Activated T-helper 2 cell treated with anti-CD3 and anti-CD28 coated beads, Interferon-gamma antibody, Interleukin-2, Interleukin-4, amounts not matched to agents 10 μg/mL and 5 μg/mL and 100 μg/mL, durations not matched to agents 14 hours and 24 hours and 36 hours (primary cell): ENCODE measurements around the gene KCNB1. TPM values are rescaled to one million over a fixed set of nuclear protein-coding genes. Genes with fewer than 3 reads are reported as not detected.

Experiments used
- DNase-seq: peaks from one replicate; pipeline ENCODE4 v3.0.0; 2021; ENCODE audit warnings: low spot score
- H3K27ac Mint-ChIP-seq: one replicate; pipeline ENCODE4 v1.8.0; 2021; ENCODE audit warnings: mixed read lengths
- H3K27me3 Mint-ChIP-seq: one replicate; pipeline ENCODE4 v1.8.0; 2021; ENCODE audit warnings: low read depth, mixed read lengths
- H3K36me3 Mint-ChIP-seq: one replicate; pipeline ENCODE4 v1.8.0; 2021; ENCODE audit warnings: low read depth, mixed read lengths
- H3K4me1 Mint-ChIP-seq: one replicate; pipeline ENCODE4 v1.8.0; 2021; ENCODE audit warnings: low read depth, mixed read lengths
- H3K4me3 Mint-ChIP-seq: one replicate; pipeline ENCODE4 v1.8.0; 2021; ENCODE audit warnings: low read depth, mild to moderate bottlenecking, moderate library complexity, mixed read lengths
- H3K9me3 Mint-ChIP-seq: one replicate; pipeline ENCODE4 v1.8.0; 2021; ENCODE audit warnings: mixed read lengths
- intact Hi-C: fragments of 100-400 bp; cut with micrococcal nuclease; formaldehyde crosslinking; loops from one replicate; pipeline ENCODE4 v1.15.1; 2023
- total RNA-seq: library from RNA; stranded (reverse); gene quantifications from 2 replicates; pipeline ENCODE4 v1.2.3, GENCODE V29; 2022

KCNB1 gene
- total RNA-seq, 1 donor from 2014 or later, result 0.05 TPM

DNA sequence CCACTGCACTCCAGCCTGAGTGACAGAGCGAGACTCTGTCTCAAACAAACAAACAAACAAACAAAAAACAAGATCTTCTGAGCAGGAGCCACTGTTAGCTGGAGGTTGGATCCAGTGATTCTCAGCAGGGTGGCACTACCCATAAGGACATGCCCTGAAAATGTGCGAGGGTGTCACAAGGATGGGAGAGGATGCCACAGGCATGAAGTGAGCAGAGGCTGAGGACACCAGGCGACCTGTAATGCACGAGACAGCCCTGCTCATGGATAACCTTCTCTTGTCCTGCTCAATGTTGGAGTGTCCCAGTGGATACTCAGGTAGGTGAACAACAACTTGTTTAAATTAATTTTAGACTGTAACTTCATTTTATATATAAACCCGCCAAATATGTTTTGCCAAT lies 76.8 kb downstream of the KCNB1 start:
- Mint-ChIP-seq H3K9me3 (no peaks in the 10 kb centered on the region), H3K4me1 (no peaks in the 10 kb centered on the region), H3K36me3 (no peaks in the 10 kb centered on the region), H3K27me3 (peaks cover 18% of the 10 kb centered on the region), H3K27ac (no peak overlapping the region), H3K4me3 (no peak overlapping the region)
- intact Hi-C loops, result no loop called here
- DNase-seq, result no peak

DNA sequence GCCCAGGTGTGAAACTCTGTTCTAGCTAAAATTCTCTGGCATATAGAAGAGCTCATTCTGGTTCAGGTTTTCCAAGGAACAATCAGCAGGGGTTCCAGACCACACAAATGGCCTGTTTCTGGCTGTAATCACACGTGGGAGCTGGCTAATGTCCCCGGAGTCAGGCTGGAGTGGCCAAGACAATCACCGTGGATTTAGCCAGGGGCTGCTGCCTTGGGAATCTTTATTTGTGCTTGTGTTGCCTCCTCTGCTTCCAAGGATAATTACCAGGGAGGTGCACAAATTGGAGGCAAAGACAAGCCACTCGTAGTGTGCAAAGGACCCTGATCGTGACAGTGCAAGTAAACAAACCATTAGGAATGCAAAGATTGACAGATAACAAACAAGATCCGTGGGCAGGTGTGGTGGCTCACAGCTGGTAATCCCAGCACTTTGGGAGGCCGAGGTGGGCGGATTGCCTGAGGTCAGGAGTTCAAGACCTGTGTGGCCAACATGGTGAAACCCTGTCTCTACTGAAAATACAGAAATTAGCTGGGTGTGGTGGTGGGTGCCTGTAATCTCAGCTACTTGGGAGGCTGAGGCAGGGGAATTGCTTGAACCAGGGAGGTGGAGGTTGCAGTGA lies 77.3 kb downstream of the KCNB1 start:
- no peak overlapping the region for H3K4me3 Mint-ChIP-seq
- H3K27ac Mint-ChIP-seq, result no peak overlapping the region
- H3K27me3 Mint-ChIP-seq, result peaks cover 18% of the 10 kb centered on the region
- intact Hi-C loops, result no loop called here
- no peaks in the 10 kb centered on the region for H3K36me3 Mint-ChIP-seq
- no peaks in the 10 kb centered on the region for H3K9me3 Mint-ChIP-seq
- no peak for DNase-seq
- no peaks in the 10 kb centered on the region for H3K4me1 Mint-ChIP-seq

DNA sequence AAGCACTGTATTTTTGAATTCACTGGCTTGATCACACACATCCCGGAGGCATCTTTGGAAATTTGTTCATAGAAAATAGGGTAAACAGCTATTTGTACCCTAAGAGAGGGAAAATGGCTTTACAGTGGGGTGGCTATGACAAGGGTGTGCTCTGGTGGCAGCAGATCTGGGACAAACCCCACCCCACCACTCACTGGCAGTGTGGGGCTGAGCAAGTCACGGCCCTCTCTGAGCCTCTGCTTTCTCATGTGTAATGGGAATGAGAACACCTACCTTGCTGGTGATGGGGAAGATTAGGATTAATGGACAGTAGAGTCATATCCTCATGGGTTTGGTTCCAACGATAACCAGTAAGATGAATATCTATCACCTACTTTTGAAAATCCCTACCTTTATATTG lies 78.0 kb downstream of the KCNB1 start:
- H3K4me1 Mint-ChIP-seq, result no peaks in the 10 kb centered on the region
- peaks cover 18% of the 10 kb centered on the region for H3K27me3 Mint-ChIP-seq
- H3K4me3 Mint-ChIP-seq, result no peak overlapping the region
- DNase-seq, result no peak
- H3K9me3 Mint-ChIP-seq, result no peaks in the 10 kb centered on the region
- no peaks in the 10 kb centered on the region for H3K36me3 Mint-ChIP-seq
- intact Hi-C loops, result no loop called here
- no peak overlapping the region for H3K27ac Mint-ChIP-seq

DNA sequence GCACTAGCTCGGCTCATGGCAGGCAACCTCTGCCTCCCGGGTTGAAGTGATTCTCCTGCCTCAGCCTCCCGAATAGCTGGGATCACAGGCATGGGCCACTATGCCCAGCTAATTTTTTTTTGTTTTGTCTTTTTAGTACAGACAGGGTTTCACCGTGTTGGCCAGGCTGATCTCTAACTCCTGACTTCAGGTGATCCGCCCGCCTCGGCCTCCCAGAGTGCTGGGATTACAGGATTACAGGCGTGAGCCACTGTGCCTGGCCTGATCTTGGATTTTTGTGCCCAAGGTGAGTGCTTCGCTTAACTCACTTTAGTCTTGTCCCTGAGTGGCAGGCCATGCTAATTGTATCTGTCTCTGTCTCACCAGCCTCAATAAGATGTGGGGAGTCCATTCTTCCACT lies 78.6 kb downstream of the KCNB1 start:
- Mint-ChIP-seq H3K36me3 (no peaks in the 10 kb centered on the region), H3K9me3 (no peaks in the 10 kb centered on the region), H3K4me3 (no peak overlapping the region), H3K27ac (no peak overlapping the region), H3K4me1 (no peaks in the 10 kb centered on the region), H3K27me3 (peaks cover 18% of the 10 kb centered on the region)
- intact Hi-C loops, result no loop called here
- DNase-seq, result no peak

DNA sequence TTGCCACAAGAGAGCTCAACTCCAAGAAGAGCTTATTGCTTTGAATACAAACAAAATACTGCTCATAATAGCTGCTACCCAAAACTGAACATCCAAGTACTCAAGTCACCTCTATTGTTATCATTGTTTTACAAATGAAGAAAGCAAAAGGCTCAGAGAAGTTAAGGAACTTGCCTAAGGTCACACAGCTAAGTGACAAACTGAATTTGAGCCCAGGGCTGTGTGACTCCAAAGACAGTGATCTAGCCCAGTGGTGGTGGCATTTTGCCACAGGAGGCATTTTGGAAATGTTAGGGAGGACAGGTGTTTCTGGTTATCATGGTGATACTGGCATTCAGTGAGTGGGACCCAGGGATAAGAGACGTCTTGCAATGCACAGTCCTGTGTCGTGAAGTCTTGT lies 79.5 kb downstream of the KCNB1 start:
- Mint-ChIP-seq H3K36me3 (no peaks in the 10 kb centered on the region), H3K4me1 (no peaks in the 10 kb centered on the region), H3K4me3 (no peak overlapping the region), H3K9me3 (no peaks in the 10 kb centered on the region), H3K27ac (no peak overlapping the region), H3K27me3 (peaks cover 18% of the 10 kb centered on the region)
- intact Hi-C loops, result no loop called here
- no peak for DNase-seq

DNA sequence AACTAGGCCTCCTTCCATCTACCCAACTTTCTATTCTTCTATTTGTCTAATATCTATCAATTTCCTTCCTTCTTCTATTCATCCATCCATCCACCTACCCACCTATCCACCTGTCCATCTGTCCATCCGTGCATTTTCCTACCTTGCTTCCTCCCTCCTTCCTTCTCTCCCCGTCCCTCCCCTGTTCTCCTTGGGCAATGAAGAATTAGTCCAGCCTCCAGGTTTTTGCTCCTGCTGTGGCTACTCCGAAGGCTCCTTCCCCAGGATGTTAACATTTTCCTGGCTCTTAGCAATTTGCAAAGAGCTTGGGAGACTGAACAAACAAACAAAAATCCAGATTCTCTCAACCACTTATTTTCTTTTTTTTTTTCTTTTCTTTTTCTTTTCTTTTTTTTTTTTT lies 81.6 kb downstream of the KCNB1 start:
- H3K27me3 Mint-ChIP-seq, result peaks cover 15% of the 10 kb centered on the region
- no peak overlapping the region for H3K4me3 Mint-ChIP-seq

DNA sequence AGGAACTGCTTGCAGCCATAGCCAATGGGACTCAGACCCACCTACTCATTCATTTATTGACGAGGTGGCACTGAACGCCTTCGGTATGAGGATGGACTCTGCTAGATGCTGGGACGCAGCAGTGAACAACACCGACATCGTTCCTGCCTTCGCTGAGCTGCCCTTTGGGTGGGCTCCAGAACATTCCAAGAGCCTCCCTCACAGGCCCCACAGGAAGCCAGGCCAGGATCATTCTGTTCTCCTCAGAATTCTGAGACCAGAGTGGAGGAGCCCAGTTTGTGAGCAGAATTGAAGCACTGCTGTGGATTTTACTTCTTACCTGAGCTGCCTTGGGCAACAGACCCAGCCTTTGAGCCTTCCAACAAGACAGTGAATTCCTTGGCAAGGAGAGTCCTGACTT lies 82.1 kb downstream of the KCNB1 start:
- Mint-ChIP-seq H3K9me3 (no peaks in the 10 kb centered on the region), H3K4me1 (no peaks in the 10 kb centered on the region), H3K27me3 (peaks cover 15% of the 10 kb centered on the region), H3K36me3 (no peaks in the 10 kb centered on the region), H3K4me3 (no peak overlapping the region), H3K27ac (no peak overlapping the region)
- intact Hi-C loops, result no loop called here
- DNase-seq, result no peak

More for the DNA sequence above, 81.6 kb downstream of the KCNB1 start:
- intact Hi-C loops, result no loop called here
- DNase-seq, result no peak
- H3K36me3 Mint-ChIP-seq, result no peaks in the 10 kb centered on the region
- H3K4me1 Mint-ChIP-seq, result no peaks in the 10 kb centered on the region
- H3K27ac Mint-ChIP-seq, result no peak overlapping the region
- no peaks in the 10 kb centered on the region for H3K9me3 Mint-ChIP-seq

DNA sequence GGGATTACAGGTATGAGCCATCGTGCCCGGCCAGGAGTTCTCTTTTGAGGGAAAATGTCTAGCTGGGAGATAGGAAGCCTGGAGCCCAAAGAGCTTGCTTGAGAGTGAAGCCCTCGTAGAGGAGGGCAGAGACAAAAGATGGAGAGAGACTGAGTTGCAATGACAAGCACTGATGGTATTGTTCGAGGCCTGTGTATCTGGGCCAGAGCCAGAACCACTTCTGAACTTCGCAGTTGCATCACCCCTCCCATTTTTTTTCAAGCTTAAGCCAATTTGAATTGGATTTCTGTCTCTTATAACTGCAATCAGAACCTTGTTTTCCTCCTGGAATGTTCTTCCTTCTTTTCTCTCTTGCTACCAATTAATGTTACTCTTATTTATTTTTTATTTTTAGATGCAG lies 83.1 kb downstream of the KCNB1 start:
- intact Hi-C loops, result no loop called here
- no peak overlapping the region for H3K27ac Mint-ChIP-seq
- peaks cover 12% of the 10 kb centered on the region for H3K27me3 Mint-ChIP-seq
- no peaks in the 10 kb centered on the region for H3K36me3 Mint-ChIP-seq
- no peaks in the 10 kb centered on the region for H3K4me1 Mint-ChIP-seq
- DNase-seq, result no peak
- H3K9me3 Mint-ChIP-seq, result no peaks in the 10 kb centered on the region
- H3K4me3 Mint-ChIP-seq, result no peak overlapping the region

DNA sequence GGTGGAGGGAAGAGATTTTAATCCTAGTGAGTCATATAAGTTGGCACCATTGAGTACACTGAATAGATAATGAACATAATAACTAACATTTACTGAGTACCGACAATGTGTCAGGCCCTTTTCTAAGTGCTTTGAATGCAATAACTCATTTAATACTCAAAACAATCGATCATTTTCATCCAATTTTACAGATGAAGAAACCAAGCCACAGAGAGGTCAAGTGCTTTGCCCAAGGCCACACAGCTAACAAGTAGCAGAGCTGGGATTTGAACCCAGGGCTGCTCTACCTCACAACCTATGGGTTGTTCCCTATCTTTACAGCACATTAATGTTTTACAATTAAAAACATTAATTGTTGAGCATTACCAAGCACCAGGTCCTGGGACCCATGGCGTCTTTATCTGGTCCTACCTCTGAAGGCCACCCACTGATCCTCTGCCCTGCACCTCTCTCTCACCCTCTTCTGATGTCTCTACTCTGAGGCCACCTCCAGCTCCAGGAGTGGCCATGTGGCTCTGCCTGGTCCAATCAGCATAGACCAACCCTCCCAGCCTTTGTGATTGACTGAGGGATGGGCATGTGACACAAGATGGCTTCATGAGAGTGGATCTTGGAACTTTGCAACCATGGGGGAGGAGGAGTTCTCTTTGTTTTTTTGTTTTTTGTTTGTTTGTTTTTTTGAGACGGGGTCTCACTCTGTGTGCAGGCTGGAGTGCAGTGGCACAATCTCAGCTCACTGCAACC lies 83.9 kb downstream of the KCNB1 start:
- intact Hi-C loops, result no loop called here
- H3K36me3 Mint-ChIP-seq, result no peaks in the 10 kb centered on the region
- DNase-seq, result no peak
- peaks cover 15% of the 10 kb centered on the region for H3K27me3 Mint-ChIP-seq
- no peaks in the 10 kb centered on the region for H3K9me3 Mint-ChIP-seq
- no peaks in the 10 kb centered on the region for H3K4me1 Mint-ChIP-seq
- no peak overlapping the region for H3K4me3 Mint-ChIP-seq
- no peak overlapping the region for H3K27ac Mint-ChIP-seq

DNA sequence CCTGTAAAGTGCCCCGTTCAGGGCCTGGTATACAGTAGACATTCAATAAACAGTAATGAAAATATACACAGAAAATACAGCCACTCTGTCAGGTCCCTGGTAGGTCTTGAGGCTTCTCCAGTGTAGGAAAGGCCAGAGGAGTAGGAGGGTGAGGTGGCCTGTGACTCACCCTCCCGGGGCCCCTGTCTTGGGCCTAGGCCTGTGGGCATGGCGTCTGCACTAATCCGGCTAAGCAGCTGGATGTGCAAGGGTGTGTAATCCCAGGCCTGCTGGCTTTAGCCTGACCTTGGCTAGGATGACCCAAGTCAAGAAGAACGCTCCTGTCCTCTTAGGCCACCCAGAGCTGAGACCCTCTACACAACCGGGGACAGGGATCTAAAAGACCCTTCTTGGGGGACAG lies 84.9 kb downstream of the KCNB1 start:
- DNase-seq, result no peak
- no peaks in the 10 kb centered on the region for H3K36me3 Mint-ChIP-seq
- no peaks in the 10 kb centered on the region for H3K9me3 Mint-ChIP-seq
- intact Hi-C loops, result no loop called here
- H3K4me3 Mint-ChIP-seq, result no peak overlapping the region
- H3K27me3 Mint-ChIP-seq, result peaks cover 10% of the 10 kb centered on the region
- H3K27ac Mint-ChIP-seq, result no peak overlapping the region
- H3K4me1 Mint-ChIP-seq, result no peaks in the 10 kb centered on the region

DNA sequence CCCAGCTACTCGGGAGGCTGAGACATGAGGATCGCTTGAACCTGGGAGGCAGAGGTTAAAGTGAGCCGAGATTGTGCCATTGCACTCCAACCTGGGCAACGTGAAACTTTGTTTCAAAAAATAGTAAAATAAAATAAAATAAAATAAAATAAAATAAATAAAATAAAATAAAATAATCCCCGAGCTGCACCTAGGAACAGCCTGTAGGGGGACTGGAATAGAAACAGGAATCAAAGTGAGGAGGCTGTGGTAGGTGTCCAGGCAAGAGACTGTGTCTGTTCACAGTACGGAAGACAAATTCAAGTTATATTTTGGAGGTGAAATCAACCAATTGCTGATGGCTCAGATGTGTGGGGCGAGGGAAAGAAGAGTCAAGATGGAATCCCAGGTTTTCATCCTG lies 86.2 kb downstream of the KCNB1 start:
- Mint-ChIP-seq H3K27me3 (peaks cover 12% of the 10 kb centered on the region), H3K36me3 (no peaks in the 10 kb centered on the region), H3K4me1 (no peaks in the 10 kb centered on the region), H3K4me3 (no peak overlapping the region), H3K9me3 (no peaks in the 10 kb centered on the region), H3K27ac (no peak overlapping the region)
- intact Hi-C loops, result no loop called here
- no peak for DNase-seq

DNA sequence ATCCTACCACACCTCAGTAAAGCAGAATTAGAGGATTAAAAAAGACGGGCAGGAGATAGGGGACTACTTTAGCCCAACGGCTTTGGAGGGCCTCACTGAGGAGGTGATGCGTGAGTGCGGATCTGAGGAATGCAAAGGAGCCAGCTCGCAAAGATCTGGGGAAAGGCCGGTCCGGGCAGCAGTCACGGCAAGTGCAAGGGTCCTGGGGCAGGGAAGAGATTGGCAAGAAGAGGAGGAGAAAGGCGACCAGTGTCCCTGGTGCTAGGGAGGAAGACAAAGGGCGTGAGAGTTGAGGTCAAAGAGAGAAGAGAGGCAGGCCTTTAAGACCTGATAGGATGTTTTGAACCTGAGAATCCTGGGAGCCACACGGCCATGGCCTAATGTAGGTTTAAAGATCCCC lies 86.8 kb downstream of the KCNB1 start:
- no peak for DNase-seq
- Mint-ChIP-seq H3K27ac (no peak overlapping the region), H3K36me3 (no peaks in the 10 kb centered on the region), H3K4me1 (no peaks in the 10 kb centered on the region), H3K4me3 (no peak overlapping the region), H3K27me3 (peaks cover 12% of the 10 kb centered on the region), H3K9me3 (no peaks in the 10 kb centered on the region)
- intact Hi-C loops, result no loop called here

DNA sequence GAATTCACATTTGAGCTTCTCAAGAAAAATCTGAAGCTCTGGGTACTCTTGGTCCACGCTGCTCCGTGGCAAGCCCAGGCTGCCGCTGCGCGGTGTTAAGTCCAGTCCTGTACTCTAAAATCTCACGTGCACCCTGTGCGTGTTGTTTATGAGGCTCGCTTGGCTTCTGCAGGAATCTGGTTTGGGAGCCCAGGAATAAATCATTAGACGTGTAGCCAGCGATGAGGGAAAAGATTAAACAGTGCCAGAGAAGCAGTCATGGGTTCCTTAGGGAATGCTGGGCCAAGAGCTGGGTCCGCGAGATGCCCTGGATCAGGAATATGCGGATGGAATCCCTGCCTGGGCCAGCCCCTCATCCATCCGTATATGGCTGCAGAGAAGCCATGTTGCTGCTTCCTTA lies 87.3 kb downstream of the KCNB1 start:
- Mint-ChIP-seq H3K9me3 (no peaks in the 10 kb centered on the region), H3K4me1 (no peaks in the 10 kb centered on the region), H3K36me3 (no peaks in the 10 kb centered on the region), H3K4me3 (no peak overlapping the region), H3K27ac (no peak overlapping the region), H3K27me3 (peaks cover 12% of the 10 kb centered on the region)
- intact Hi-C loops, result no loop called here
- no peak for DNase-seq
